GM18868 (cell line): ENCODE data around the gene PARD3.
A peak's percentile ranks its signal among the peaks of the same experiment; 100 is the strongest.
"Not testable (repeated sequence)": the region's sequence is repeated elsewhere in the genome, so short reads cannot be mapped to it uniquely, and the experiment has no call there.

ENCODE experiments used
- ATAC-seq: cut with Tn5 transposase; IDR thresholded peaks from one replicate; pipeline ENCODE4 v1.9.1; 2021; ENCODE audit warnings: mild to moderate bottlenecking, moderate library complexity; ENCODE audit not compliant: unreplicated experiment

PARD3 gene

GRCh38 chr10:34408956-34409355, 406.1 kb downstream of the PARD3 start:
- ATAC-seq, result no peak

- ATAC-seq, result no peak
These were observed 406.7 kb downstream of the PARD3 start for GRCh38 chr10:34408381-34408780.

- ATAC-seq, result no peak
These were observed 407.7 kb downstream of the PARD3 start for GRCh38 chr10:34407324-34407805.

- no peak for ATAC-seq
These were observed 408.4 kb downstream of the PARD3 start for GRCh38 chr10:34406463-34407323.

- ATAC-seq, result no peak
These were observed 409.3 kb downstream of the PARD3 start for GRCh38 chr10:34405611-34406462.

GRCh38 chr10:34403512-34403911, 411.6 kb downstream of the PARD3 start:
- ATAC-seq, result no peak

GRCh38 chr10:34400075-34400474, 415.0 kb downstream of the PARD3 start:
- ATAC-seq, result no peak

GRCh38 chr10:34399013-34399412, 416.1 kb downstream of the PARD3 start:
- ATAC-seq, result no peak

- no peak for ATAC-seq
These were observed 417.8 kb downstream of the PARD3 start for GRCh38 chr10:34397324-34397723.

- ATAC-seq, result no peak
These were observed 418.4 kb downstream of the PARD3 start for GRCh38 chr10:34396663-34397062.

- ATAC-seq, result no peak
These were observed 422.4 kb downstream of the PARD3 start for GRCh38 chr10:34392641-34393170.

GRCh38 chr10:34391168-34391567, 423.9 kb downstream of the PARD3 start:
- ATAC-seq, result not testable (repeated sequence)

GRCh38 chr10:34389801-34390200, 425.3 kb downstream of the PARD3 start:
- no peak for ATAC-seq

GRCh38 chr10:34386921-34387320, 428.2 kb downstream of the PARD3 start:
- no peak for ATAC-seq

GRCh38 chr10:34384372-34384771, 430.7 kb downstream of the PARD3 start:
- ATAC-seq, result no peak

- no peak for ATAC-seq
These were observed 432.5 kb downstream of the PARD3 start for GRCh38 chr10:34382626-34383025.

- ATAC-seq, result peak; percentile 63
These were observed 434.2 kb downstream of the PARD3 start for GRCh38 chr10:34380856-34381255.

- no peak for ATAC-seq
These were observed 436.8 kb downstream of the PARD3 start for GRCh38 chr10:34378297-34378696.

- ATAC-seq, result no peak
These were observed 437.3 kb downstream of the PARD3 start for GRCh38 chr10:34377833-34378232.

GRCh38 chr10:34374356-34375045, 440.6 kb downstream of the PARD3 start:
- ATAC-seq, result no peak

- no peak for ATAC-seq
These were observed 441.9 kb downstream of the PARD3 start for GRCh38 chr10:34373211-34373610.
